Tibial nerve (tissue), 4 donors: ENCODE results near the gene EFHD1. TPM values are rescaled to one million over a fixed set of nuclear protein-coding genes. Genes with fewer than 3 reads are reported as not detected.
A peak's percentile ranks its signal among the peaks of the same experiment; 100 is the strongest.

ENCODE experiments used
- DNase-seq, 2 donors: peaks; one replicate each; pipeline ENCODE4 v3.0.0-alpha.2; 2019; ENCODE audit warnings: low spot score in 2 of 2
- H3K27ac ChIP-seq, 4 donors: fragments of 200-600 bp; sonication (generic) in 3 of 4; one replicate each; pipeline ENCODE4 v1.5.1; 2017 to 2019; ENCODE audit warnings: mild to moderate bottlenecking in 1 of 4
- H3K27me3 ChIP-seq, 2 donors: fragments of 200-600 bp; sonication (generic) in 1 of 2; one replicate each; pipeline versions ENCODE4 v1.5.1 to v1.6.0; 2017 to 2019
- H3K36me3 ChIP-seq, 3 donors: fragments of 200-600 bp; sonication (generic); one replicate each; pipeline ENCODE4 v1.5.1; 2018 to 2019
- H3K4me1 ChIP-seq, 4 donors: fragments of 200-600 bp; sonication (generic) in 3 of 4; one replicate each; pipeline ENCODE4 v1.5.1; 2017 to 2019
- H3K4me3 ChIP-seq, 4 donors: fragments of 200-600 bp; sonication (generic) in 3 of 4; one replicate each; pipeline ENCODE4 v1.5.1; 2017 to 2019; ENCODE audit warnings: mild to moderate bottlenecking in 1 of 4, moderate library complexity in 1 of 4
- H3K9me3 ChIP-seq, 4 donors: fragments of 200-600 bp; sonication (generic) in 3 of 4; one replicate each; pipeline ENCODE4 v1.5.1; 2017 to 2019
- CTCF ChIP-seq, 5 experiments: fragments of 200-600 bp in 3 of 5; fragments of 450-650 bp in 2 of 5; sonication (generic) in 3 of 5; IDR thresholded peaks; one replicate each; pipeline ENCODE4 v1.5.1; 2016 to 2019; ENCODE audit warnings: antibody characterized with exemption in 5 of 5, mild to moderate bottlenecking in 3 of 5, moderate library complexity in 2 of 5
- EP300 ChIP-seq, 2 donors: sonication (generic); formaldehyde crosslinking; IDR thresholded peaks; one replicate each; pipeline ENCODE4 v1.6.1; 2017; ENCODE audit warnings: antibody characterized with exemption in 2 of 2, mild to moderate bottlenecking in 1 of 2
- POLR2A ChIP-seq, 2 donors: fragments of 450-650 bp; IDR thresholded peaks; one replicate each; pipeline ENCODE4 v1.6.1; 2017; ENCODE audit warnings: antibody characterized with exemption in 2 of 2, mild to moderate bottlenecking in 2 of 2, moderate library complexity in 2 of 2
- WGBS, 2 donors: methylation state at CpG; one replicate each; pipeline ENCODE4 v1.1.5; 2018; 5-methylcytosine and 5-hydroxymethylcytosine counted together
- total RNA-seq, 4 donors: library from RNA; depleted of rRNA; stranded (reverse); fragments of >200 nt; gene quantifications; one replicate each; pipeline ENCODE4 v1.1.0, GENCODE V29; 2016

Gene EFHD1
- total RNA-seq, 4 donors from 2014 or later = 29.1 to 48.7 (median 42.6) TPM

- peaks cover 0 to 20% (median 2%) of the 10 kb centered on the region in 4 donors for H3K4me1 ChIP-seq
- H3K27ac ChIP-seq = peak overlapping the region in 2 of 4 donors; percentile 62 to 64
- no peaks in the 10 kb centered on the region for H3K36me3 ChIP-seq
- DNase-seq = peak; percentile 52 to 57
- peaks cover 0 to 36% of the 10 kb centered on the region in 2 donors for H3K27me3 ChIP-seq
- peak in 1 of 2 donors; percentile 52 for TF ChIP-seq EP300 (IDR thresholded peaks at IDR 0.05)
- TF ChIP-seq CTCF (IDR thresholded peaks at IDR 0.05) = no peak
- no peaks in the 10 kb centered on the region for H3K9me3 ChIP-seq
- 72% methylated on average over 10 of the region's 10 CpGs for WGBS, 2 donors
- no peak overlapping the region for H3K4me3 ChIP-seq
Observed at GRCh38 chr2:232628466-232629128, 4.8 kb upstream of the EFHD1 start.

DNA sequence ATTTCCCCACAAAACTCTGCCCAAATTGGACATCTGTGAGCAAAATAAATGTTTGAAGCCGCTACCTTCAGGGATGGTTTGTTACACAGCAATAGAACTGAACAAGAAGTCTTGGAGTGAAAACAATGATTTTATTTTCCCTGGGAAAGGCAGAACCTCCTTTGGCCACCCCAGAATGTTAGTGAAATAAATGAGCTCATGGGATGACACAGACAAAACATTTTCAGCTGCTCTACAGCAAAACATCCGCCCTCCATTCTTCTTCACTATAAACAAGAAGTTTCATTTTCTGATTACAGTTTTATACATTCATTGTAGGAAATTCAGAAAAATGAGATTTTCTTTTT is 4.3 kb upstream of the EFHD1 start:
- Histone ChIP-seq H3K9me3 (no peaks in the 10 kb centered on the region), H3K27me3 (peaks cover 0 to 40% of the 10 kb centered on the region in 2 donors), H3K27ac (peak overlapping the region in 2 of 4 donors; percentile 62 to 64), H3K4me1 (peaks cover 0 to 25% (median 2%) of the 10 kb centered on the region in 4 donors), H3K36me3 (no peaks in the 10 kb centered on the region), H3K4me3 (no peak overlapping the region)
- WGBS, 2 donors = 58 to 69% methylated on average over 2 of the region's 2 CpGs
- no peak for TF ChIP-seq EP300 (IDR thresholded peaks at IDR 0.05)
- TF ChIP-seq POLR2A (IDR thresholded peaks at IDR 0.05) = no peak
- TF ChIP-seq CTCF (IDR thresholded peaks at IDR 0.05) = no peak
- DNase-seq = no peak

- Histone ChIP-seq H3K4me1 (peaks cover 0 to 34% (median 2%) of the 10 kb centered on the region in 4 donors), H3K9me3 (no peaks in the 10 kb centered on the region), H3K27me3 (peaks cover 0 to 43% of the 10 kb centered on the region in 2 donors), H3K4me3 (peak overlapping the region; percentile 38 to 75 (median 44)), H3K36me3 (no peaks in the 10 kb centered on the region), H3K27ac (peak overlapping the region in 3 of 4 donors; percentile 75 to 88 (median 79))
- peak; percentile 35 to 38 for DNase-seq
- 34 to 37% methylated on average over 19 of the region's 19 CpGs for WGBS, 2 donors
- TF ChIP-seq CTCF (IDR thresholded peaks at IDR 0.05) (no peak), EP300 (IDR thresholded peaks at IDR 0.05) (no peak)
Observed at GRCh38 chr2:232632229-232632903, 1.0 kb upstream of the EFHD1 start.

DNA sequence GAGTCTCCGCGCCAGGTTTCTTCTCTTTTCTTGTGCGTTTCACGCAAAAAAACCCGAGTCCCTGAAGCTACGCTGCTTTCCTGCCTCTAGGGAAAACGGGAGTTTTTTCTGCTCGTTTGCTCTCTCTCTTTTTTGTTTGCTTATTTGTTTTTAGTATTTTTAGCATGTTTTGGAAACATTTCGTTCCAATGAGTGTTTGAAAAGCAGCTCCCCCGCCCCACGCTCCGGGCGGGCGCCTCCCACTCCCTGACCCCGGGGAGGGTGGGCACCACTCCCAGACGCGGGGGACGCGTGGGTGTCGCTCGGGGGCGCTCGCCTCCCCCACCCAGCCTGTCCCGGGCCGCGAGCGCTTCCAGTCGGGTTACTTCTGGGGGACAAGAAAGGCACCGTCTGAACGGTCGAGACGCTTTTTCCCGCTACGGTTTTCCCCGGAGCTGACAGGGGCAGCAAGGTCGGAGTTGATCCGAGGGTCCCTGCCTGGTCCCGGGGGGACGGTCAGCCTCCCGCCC is 446 bp upstream of the EFHD1 start:
- peak overlapping the region; percentile 38 to 75 (median 44) for H3K4me3 ChIP-seq
- H3K27me3 ChIP-seq = peaks cover 0 to 43% of the 10 kb centered on the region in 2 donors
- peak; percentile 35 to 38 for DNase-seq
- WGBS, 2 donors = 1 to 2% methylated on average over 30 to 40 of the region's 40 CpGs
- peak overlapping the region; percentile 16 to 88 (median 77) for H3K27ac ChIP-seq
- TF ChIP-seq CTCF (IDR thresholded peaks at IDR 0.05) (no peak), POLR2A (IDR thresholded peaks at IDR 0.05) (no peak), EP300 (IDR thresholded peaks at IDR 0.05) (peak; percentile 41 to 48)
- H3K9me3 ChIP-seq = no peaks in the 10 kb centered on the region
- H3K36me3 ChIP-seq = no peaks in the 10 kb centered on the region
- peaks cover 0 to 39% (median 2%) of the 10 kb centered on the region in 4 donors for H3K4me1 ChIP-seq
